ENCODE measurements around the gene CCNC. TPM values are rescaled to one million over a fixed set of nuclear protein-coding genes. Genes with fewer than 3 reads are reported as not detected.

CCNC gene
- total RNA-seq, 6 experiments from 2014 or later, result 30.8 to 45.5 (median 36.0) TPM

DNA sequence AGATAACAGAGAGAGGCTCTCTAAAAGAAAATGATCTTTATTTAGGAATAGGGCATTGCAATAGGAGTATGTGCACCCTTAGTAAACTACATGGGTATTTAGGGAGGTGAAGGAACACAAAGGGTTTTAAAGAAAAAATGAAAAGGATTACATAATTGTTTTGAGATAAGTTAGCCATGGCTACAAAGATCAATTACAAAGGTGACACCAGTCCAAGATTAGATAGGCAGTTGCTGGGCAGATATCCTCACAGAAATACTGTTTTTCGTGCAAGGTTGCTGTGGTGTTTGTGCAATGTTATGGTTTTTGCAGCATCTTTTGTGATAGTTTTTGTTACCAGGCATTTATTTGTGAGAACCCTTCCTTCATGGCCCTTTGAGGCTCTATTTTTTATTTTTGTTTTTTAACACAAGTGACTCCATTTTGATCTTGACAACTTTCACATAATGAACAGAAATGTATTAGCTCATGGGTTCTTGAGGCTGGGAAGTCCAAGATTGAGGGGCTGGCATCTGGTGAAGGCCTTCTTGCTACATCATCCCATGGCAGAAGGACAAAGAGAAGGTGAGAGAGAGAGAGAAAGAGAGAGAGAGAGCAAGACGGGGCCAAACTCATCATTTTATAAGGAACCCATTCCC lies 5.6 kb upstream of the CCNC start:
- TF ChIP-seq, protein P1, sequence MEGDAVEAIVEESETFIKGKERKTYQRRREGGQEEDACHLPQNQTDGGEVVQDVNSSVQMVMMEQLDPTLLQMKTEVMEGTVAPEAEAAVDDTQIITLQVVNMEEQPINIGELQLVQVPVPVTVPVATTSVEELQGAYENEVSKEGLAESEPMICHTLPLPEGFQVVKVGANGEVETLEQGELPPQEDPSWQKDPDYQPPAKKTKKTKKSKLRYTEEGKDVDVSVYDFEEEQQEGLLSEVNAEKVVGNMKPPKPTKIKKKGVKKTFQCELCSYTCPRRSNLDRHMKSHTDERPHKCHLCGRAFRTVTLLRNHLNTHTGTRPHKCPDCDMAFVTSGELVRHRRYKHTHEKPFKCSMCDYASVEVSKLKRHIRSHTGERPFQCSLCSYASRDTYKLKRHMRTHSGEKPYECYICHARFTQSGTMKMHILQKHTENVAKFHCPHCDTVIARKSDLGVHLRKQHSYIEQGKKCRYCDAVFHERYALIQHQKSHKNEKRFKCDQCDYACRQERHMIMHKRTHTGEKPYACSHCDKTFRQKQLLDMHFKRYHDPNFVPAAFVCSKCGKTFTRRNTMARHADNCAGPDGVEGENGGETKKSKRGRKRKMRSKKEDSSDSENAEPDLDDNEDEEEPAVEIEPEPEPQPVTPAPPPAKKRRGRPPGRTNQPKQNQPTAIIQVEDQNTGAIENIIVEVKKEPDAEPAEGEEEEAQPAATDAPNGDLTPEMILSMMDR (IDR thresholded peaks at IDR 0.05), result no peak
- no peak for TF ChIP-seq POLR2A (IDR thresholded peaks at IDR 0.05)
- Histone ChIP-seq H3K36me3 (no peaks in the 10 kb centered on the region), H3K4me1 (peaks cover 0 to 1% (median 0%) of the 10 kb centered on the region in 4 donors), H3K27me3 (no peaks in the 10 kb centered on the region), H3K4me3 (no peak overlapping the region), H3K27ac (no peak overlapping the region), H3K9me3 (no peaks in the 10 kb centered on the region)
- DNase-seq (no peak), ATAC-seq (no peak)
- 75% methylated on average over 2 of the region's 2 CpGs for WGBS (ENCODE audit: insufficient coverage, low coverage, low lambda C conversion rate, missing lambda C conversion rate)
- intact Hi-C loops (cut with DNase I), result no loop called here

DNA sequence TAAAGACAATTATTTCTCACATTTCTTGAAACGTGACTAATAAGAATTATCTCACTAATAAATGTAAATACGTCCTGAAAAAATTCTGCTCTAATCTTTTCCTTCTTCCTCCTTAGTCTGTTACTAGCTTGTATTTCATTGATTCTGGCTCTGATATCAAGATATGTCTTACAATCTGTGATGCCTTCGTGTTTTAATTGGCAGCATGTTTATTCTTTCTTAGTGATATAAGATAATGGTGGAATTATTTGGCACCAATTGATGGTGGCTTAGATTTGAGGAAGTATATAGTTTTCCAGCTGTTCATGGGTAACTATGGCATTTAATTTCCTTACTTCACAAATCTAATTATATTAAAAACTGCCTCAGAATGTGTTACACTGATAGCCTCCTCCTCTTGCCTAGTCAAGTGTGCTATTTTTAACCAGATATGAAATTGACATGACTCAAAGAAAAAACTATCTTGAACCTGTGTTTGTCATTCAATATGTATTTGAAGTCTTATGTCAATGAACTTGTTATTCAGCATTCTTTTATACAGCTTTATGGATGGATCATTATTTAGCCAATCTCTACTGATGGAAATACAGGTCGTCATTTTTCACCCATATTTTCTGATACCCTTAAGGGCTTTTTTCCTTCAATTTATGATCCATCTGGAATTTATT lies 5.3 kb downstream of the CCNC start:
- H3K9me3 ChIP-seq, result no peaks in the 10 kb centered on the region
- no peaks in the 10 kb centered on the region for H3K27me3 ChIP-seq
- ATAC-seq (no peak), DNase-seq (no peak)
- peaks cover 0 to 17% (median 0%) of the 10 kb centered on the region in 4 donors for H3K36me3 ChIP-seq
- TF ChIP-seq, protein P1 (IDR thresholded peaks at IDR 0.05), result no peak
- no peak for TF ChIP-seq POLR2A (IDR thresholded peaks at IDR 0.05)
- intact Hi-C loops (cut with DNase I), result no loop called here
- WGBS (ENCODE audit: insufficient coverage, low coverage, low lambda C conversion rate, missing lambda C conversion rate), result 46% methylated on average over 4 of the region's 4 CpGs
- no peak overlapping the region for H3K27ac ChIP-seq
- peaks cover 0 to 19% (median 4%) of the 10 kb centered on the region in 4 donors for H3K4me1 ChIP-seq
- no peak overlapping the region for H3K4me3 ChIP-seq

DNA sequence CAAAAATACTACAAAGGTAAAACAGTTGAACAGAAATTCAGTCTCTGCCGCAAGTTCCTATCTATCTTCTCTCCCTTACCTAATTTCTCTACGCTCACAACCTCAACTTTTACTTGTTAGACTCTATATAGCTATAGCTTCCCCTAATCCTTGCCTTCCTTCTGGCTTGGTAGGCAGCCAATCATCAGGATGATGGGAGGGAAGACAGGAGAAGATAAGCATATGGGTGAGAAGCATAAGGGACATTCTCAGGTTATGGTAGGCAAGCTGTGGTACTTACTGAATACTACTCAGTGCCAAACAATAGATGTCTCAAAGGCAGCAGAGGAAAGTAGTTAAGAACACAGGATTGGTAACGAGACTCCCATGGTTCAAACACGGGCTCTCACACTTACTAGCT lies 7.8 kb downstream of the CCNC start:
- intact Hi-C loops (cut with DNase I), result no loop called here
- ATAC-seq (no peak), DNase-seq (no peak)
- Histone ChIP-seq H3K4me3 (no peak overlapping the region), H3K27me3 (no peaks in the 10 kb centered on the region), H3K4me1 (peaks cover 0 to under 1% (median 0%) of the 10 kb centered on the region in 4 donors), H3K27ac (no peak overlapping the region), H3K36me3 (peaks cover 0 to 34% (median 3%) of the 10 kb centered on the region in 4 donors), H3K9me3 (no peaks in the 10 kb centered on the region)
- 97% methylated on average over 4 of the region's 4 CpGs for WGBS (ENCODE audit: insufficient coverage, low coverage, low lambda C conversion rate, missing lambda C conversion rate)
- TF ChIP-seq, protein P1 (IDR thresholded peaks at IDR 0.05), result no peak
- no peak for TF ChIP-seq POLR2A (IDR thresholded peaks at IDR 0.05)

DNA sequence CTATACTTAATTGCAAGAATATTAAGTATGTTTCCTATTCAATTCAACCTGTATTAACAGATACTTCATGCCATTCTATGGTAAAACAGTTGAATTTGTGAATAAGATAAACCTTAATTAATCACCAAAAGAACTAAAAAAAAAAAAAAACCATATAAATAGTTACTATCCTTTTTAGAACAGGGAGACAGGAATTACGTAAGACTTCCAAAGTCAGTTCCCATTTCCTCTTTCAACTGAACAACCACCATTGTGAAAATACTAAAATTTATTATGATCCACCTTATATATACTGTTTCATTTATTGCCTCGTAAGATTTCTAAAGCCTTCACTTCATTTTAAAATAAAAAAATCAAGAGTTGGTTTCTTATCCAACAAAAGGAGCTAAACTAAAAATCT lies 9.4 kb downstream of the CCNC start:
- no peaks in the 10 kb centered on the region for H3K4me1 ChIP-seq
- H3K4me3 ChIP-seq, result no peak overlapping the region
- H3K27me3 ChIP-seq, result no peaks in the 10 kb centered on the region
- intact Hi-C loops (cut with DNase I), result no loop called here
- WGBS (ENCODE audit: insufficient coverage, low coverage, low lambda C conversion rate, missing lambda C conversion rate), result 79% methylated on average over 2 of the region's 2 CpGs
- H3K27ac ChIP-seq, result no peak overlapping the region
- DNase-seq (no peak), ATAC-seq (no peak)
- H3K36me3 ChIP-seq, result peaks cover 0 to 41% (median 3%) of the 10 kb centered on the region in 4 donors
- H3K9me3 ChIP-seq, result no peaks in the 10 kb centered on the region
- no peak for TF ChIP-seq POLR2A (IDR thresholded peaks at IDR 0.05)
- TF ChIP-seq, protein P1 (IDR thresholded peaks at IDR 0.05), result no peak

Measured in right lobe of liver (tissue), 6 donors.